HCT116 (cell line): Measurements from ENCODE around the gene HIVEP2.

ENCODE experiments used
- CEBPB ChIP-seq: IDR thresholded peaks from 2 replicates; pipeline ENCODE4 v1.6.1; 2012; ENCODE audit warnings: low read depth
- ELF1 ChIP-seq: IDR thresholded peaks from 2 replicates; pipeline ENCODE4 v1.6.1; 2012; ENCODE audit warnings: low read depth, borderline replicate concordance
- EZH2 ChIP-seq: fragments of 200-600 bp; sonication (generic); IDR thresholded peaks from 2 replicates; pipeline ENCODE4 v1.6.1; 2017; ENCODE audit warnings: antibody characterized with exemption, mixed run types
- JUND ChIP-seq: IDR thresholded peaks from 2 replicates; pipeline ENCODE4 v1.6.1; 2012
- POLR2A ChIP-seq: IDR thresholded peaks from 2 replicates; pipeline ENCODE4 v1.7.0; 2011; ENCODE audit warnings: borderline replicate concordance; ENCODE audit not compliant: insufficient read depth, insufficient read length; ENCODE audit errors: extremely low read depth
- POLR2AphosphoS5 ChIP-seq: IDR thresholded peaks from 2 replicates; pipeline ENCODE4 v1.6.1; 2011; ENCODE audit warnings: mild to moderate bottlenecking, low read depth, low read length, moderate library complexity
- RAD21 ChIP-seq: IDR thresholded peaks from 2 replicates; pipeline ENCODE4 v1.6.1; 2012; ENCODE audit warnings: low read depth, mild to moderate bottlenecking
- REST ChIP-seq: IDR thresholded peaks from 2 replicates; pipeline ENCODE4 v1.6.1; 2012; ENCODE audit warnings: low read depth
- SP1 ChIP-seq: IDR thresholded peaks from 2 replicates; pipeline ENCODE4 v1.6.1; 2012; ENCODE audit warnings: low read depth
- ZFX ChIP-seq: fragments of 450-650 bp; IDR thresholded peaks from 2 replicates; pipeline ENCODE4 v1.6.1; 2017
- ZNF274 ChIP-seq: fragments of 200-500 bp; sonication (Bioruptor generic); IDR thresholded peaks from 2 replicates; pipeline ENCODE4 v1.6.1; 2014; ENCODE audit warnings: mild to moderate bottlenecking, low read depth, low read length, inconsistent platforms
- TF ChIP-seq, protein P1 (sequence below), 3 experiments: fragments of 200-600 bp in 1 of 3; sonication (generic) in 1 of 3; IDR thresholded peaks in 2 of 3; conservative IDR thresholded peaks in 1 of 3; 2 replicates each; pipeline ENCODE4 v1.5.1; 2012 to 2017; ENCODE audit warnings: low read depth in 2 of 3, low read length in 2 of 3, antibody characterized with exemption in 1 of 3, borderline replicate concordance in 1 of 3, control low read depth in 1 of 3, mild to moderate bottlenecking in 1 of 3, mixed read lengths in 1 of 3, mixed run types in 1 of 3, moderate library complexity in 1 of 3; ENCODE audit not compliant: insufficient read depth in 1 of 3
- TF ChIP-seq, protein P2 (sequence below): IDR thresholded peaks from 2 replicates; pipeline ENCODE4 v1.6.1; 2012

GRCh38 chr6:142820338-142821051 is 124.5 kb downstream of the HIVEP2 start:
- TF ChIP-seq POLR2A (no peak), CEBPB (no peak), REST (no peak), RAD21 (no peak), POLR2AphosphoS5 (no peak), ZNF274 (no peak), SP1 (no peak), EZH2 (no peak), ZFX (no peak), JUND (no peak), ELF1 (no peak)
- TF ChIP-seq, protein P1, sequence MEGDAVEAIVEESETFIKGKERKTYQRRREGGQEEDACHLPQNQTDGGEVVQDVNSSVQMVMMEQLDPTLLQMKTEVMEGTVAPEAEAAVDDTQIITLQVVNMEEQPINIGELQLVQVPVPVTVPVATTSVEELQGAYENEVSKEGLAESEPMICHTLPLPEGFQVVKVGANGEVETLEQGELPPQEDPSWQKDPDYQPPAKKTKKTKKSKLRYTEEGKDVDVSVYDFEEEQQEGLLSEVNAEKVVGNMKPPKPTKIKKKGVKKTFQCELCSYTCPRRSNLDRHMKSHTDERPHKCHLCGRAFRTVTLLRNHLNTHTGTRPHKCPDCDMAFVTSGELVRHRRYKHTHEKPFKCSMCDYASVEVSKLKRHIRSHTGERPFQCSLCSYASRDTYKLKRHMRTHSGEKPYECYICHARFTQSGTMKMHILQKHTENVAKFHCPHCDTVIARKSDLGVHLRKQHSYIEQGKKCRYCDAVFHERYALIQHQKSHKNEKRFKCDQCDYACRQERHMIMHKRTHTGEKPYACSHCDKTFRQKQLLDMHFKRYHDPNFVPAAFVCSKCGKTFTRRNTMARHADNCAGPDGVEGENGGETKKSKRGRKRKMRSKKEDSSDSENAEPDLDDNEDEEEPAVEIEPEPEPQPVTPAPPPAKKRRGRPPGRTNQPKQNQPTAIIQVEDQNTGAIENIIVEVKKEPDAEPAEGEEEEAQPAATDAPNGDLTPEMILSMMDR (IDR thresholded peaks at IDR 0.05 in 2 of 3, conservative IDR thresholded peaks at IDR 0.05 in 1 of 3; ENCODE audit: borderline replicate concordance in 1 of 3, insufficient read depth in 1 of 3, low read depth in 2 of 3, low read length in 2 of 3), result no peak
- TF ChIP-seq, protein P2, sequence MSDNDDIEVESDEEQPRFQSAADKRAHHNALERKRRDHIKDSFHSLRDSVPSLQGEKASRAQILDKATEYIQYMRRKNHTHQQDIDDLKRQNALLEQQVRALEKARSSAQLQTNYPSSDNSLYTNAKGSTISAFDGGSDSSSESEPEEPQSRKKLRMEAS, result no peak
